GM12864 (cell line): ENCODE results near the gene NRGN.

Source experiments
- DNase-seq: peaks from one replicate; pipeline ENCODE4 v3.0.0-alpha.2; 2011; ENCODE audit warnings: low read depth
- H3K4me3 ChIP-seq: 2 replicates; pipeline ENCODE4 v1.5.1; 2011; ENCODE audit warnings: mild to moderate bottlenecking, low read depth, low read length, control low read depth
- CTCF ChIP-seq: IDR thresholded peaks from 2 replicates; pipeline ENCODE4 v1.5.1; 2011; ENCODE audit warnings: low read depth, mild to moderate bottlenecking, moderate library complexity, low read length, control low read depth, inconsistent platforms; ENCODE audit errors: missing control alignments

Gene NRGN

GRCh38 chr11:124717421-124717785 is 22.3 kb upstream of the NRGN start:
- TF ChIP-seq CTCF, result no peak
- H3K4me3 ChIP-seq, result no peak overlapping the region
- no peak for DNase-seq

- TF ChIP-seq CTCF, result no peak
- H3K4me3 ChIP-seq, result no peak overlapping the region
- no peak for DNase-seq
Measured at GRCh38 chr11:124717786-124718651, 21.7 kb upstream of the NRGN start.

- no peak overlapping the region for H3K4me3 ChIP-seq
- TF ChIP-seq CTCF, result no peak
- no peak for DNase-seq
Measured at GRCh38 chr11:124718801-124719200, 20.9 kb upstream of the NRGN start.

- H3K4me3 ChIP-seq, result no peak overlapping the region
- TF ChIP-seq CTCF, result no peak
- no peak for DNase-seq
Measured at GRCh38 chr11:124719534-124719933, 20.2 kb upstream of the NRGN start.

GRCh38 chr11:124722176-124722575 is 17.6 kb upstream of the NRGN start:
- no peak overlapping the region for H3K4me3 ChIP-seq
- no peak for TF ChIP-seq CTCF
- DNase-seq, result no peak

- H3K4me3 ChIP-seq, result no peak overlapping the region
- TF ChIP-seq CTCF, result no peak
- no peak for DNase-seq
Measured at GRCh38 chr11:124724979-124725718, 14.6 kb upstream of the NRGN start.
